ENCODE measurements around the gene CHRNE.

Gene CHRNE

GRCh38 chr17:4944554-4945175 lies 41.8 kb upstream of the CHRNE start:
- no peak for TF ChIP-seq CTCF (IDR thresholded peaks at IDR 0.05; ENCODE audit: low read depth, low read length)
- peak overlapping the region; percentile 93 for H3K4me3 ChIP-seq (ENCODE audit: low read depth, low read length)

- no peak for TF ChIP-seq CTCF (IDR thresholded peaks at IDR 0.05; ENCODE audit: low read depth, low read length)
- no peak overlapping the region for H3K4me3 ChIP-seq (ENCODE audit: low read depth, low read length)
Measured at GRCh38 chr17:4944163-4944553, 41.3 kb upstream of the CHRNE start.

- TF ChIP-seq CTCF (IDR thresholded peaks at IDR 0.05; ENCODE audit: low read depth, low read length), result no peak
- H3K4me3 ChIP-seq (ENCODE audit: low read depth, low read length), result no peak overlapping the region
Measured at GRCh38 chr17:4942760-4943508, 40.0 kb upstream of the CHRNE start.

GRCh38 chr17:4941319-4941610 lies 38.4 kb upstream of the CHRNE start:
- TF ChIP-seq CTCF (IDR thresholded peaks at IDR 0.05; ENCODE audit: low read depth, low read length), result no peak

GRCh38 chr17:4940555-4941318 lies 37.8 kb upstream of the CHRNE start:
- H3K4me3 ChIP-seq (ENCODE audit: low read depth, low read length), result peak overlapping the region; percentile 93
- no peak for TF ChIP-seq CTCF (IDR thresholded peaks at IDR 0.05; ENCODE audit: low read depth, low read length)

More at GRCh38 chr17:4941319-4941610, 38.4 kb upstream of the CHRNE start:
- H3K4me3 ChIP-seq (ENCODE audit: low read depth, low read length), result peak overlapping the region; percentile 93

- peak within 1 kb of the TSS; percentile 93 for H3K4me3 ChIP-seq (ENCODE audit: low read depth, low read length)
- no peak for TF ChIP-seq CTCF (IDR thresholded peaks at IDR 0.05; ENCODE audit: low read depth, low read length)
Measured at GRCh38 chr17:4939796-4940554, 37.1 kb upstream of the CHRNE start, which contains the start of the genes RNF167 and SLC25A11. Gene RNF167, plus strand, starts transcription at chr17:4940268. Its CDS starts 642 bp downstream, at chr17:4940910. Gene SLC25A11, minus strand, starts transcription at chr17:4940046. Its CDS starts 136 bp downstream, at chr17:4939910.
